Glutamatergic neuron (in vitro differentiated cells): ENCODE measurements around the gene FAM174B. TPM values are rescaled to one million over a fixed set of nuclear protein-coding genes. Genes with fewer than 3 reads are reported as not detected.

Experiments
- DNase-seq: peaks from one replicate; pipeline ENCODE4 v3.0.0; 2022
- H3K27ac Mint-ChIP-seq: one replicate; pipeline ENCODE4 v1.8.0; 2020; ENCODE audit warnings: mild to moderate bottlenecking, mixed read lengths, inconsistent platforms; ENCODE audit not compliant: unreplicated experiment
- H3K27me3 Mint-ChIP-seq: one replicate; pipeline ENCODE4 v1.8.0; 2020; ENCODE audit warnings: mild to moderate bottlenecking, moderate library complexity, mixed read lengths, inconsistent platforms; ENCODE audit not compliant: unreplicated experiment
- H3K36me3 Mint-ChIP-seq: one replicate; pipeline ENCODE4 v1.8.0; 2020; ENCODE audit warnings: mild to moderate bottlenecking, mixed read lengths, inconsistent platforms; ENCODE audit not compliant: unreplicated experiment
- H3K4me1 Mint-ChIP-seq: one replicate; pipeline ENCODE4 v1.8.0; 2020; ENCODE audit warnings: mild to moderate bottlenecking, low read depth, mixed read lengths, inconsistent platforms; ENCODE audit not compliant: unreplicated experiment
- H3K4me3 Mint-ChIP-seq: one replicate; pipeline ENCODE4 v1.8.0; 2020; ENCODE audit warnings: mild to moderate bottlenecking, mixed read lengths, inconsistent platforms; ENCODE audit not compliant: unreplicated experiment
- H3K9me3 Mint-ChIP-seq: one replicate; pipeline ENCODE4 v1.8.0; 2020; ENCODE audit warnings: mild to moderate bottlenecking, moderate library complexity, mixed read lengths, inconsistent platforms; ENCODE audit not compliant: unreplicated experiment
- CTCF ChIP-seq: fragments of 200-600 bp; sonication (generic); IDR thresholded peaks from one replicate; pipeline ENCODE4 v1.5.0; 2021; ENCODE audit not compliant: partially characterized antibody, unreplicated experiment
- total RNA-seq: library from RNA; stranded (reverse); fragmentation: NEBNext Ultra II Directional; extraction: Animal tissue kit (Norgen Biotek cat#: 25700); gene quantifications from one replicate; pipeline ENCODE4 v1.2.1, GENCODE V29; 2021; ENCODE audit not compliant: unreplicated experiment

FAM174B gene
- total RNA-seq, 1 donor from 2014 or later, result 8.6 TPM

GRCh38 chr15:92666780-92667179 lies 11.2 kb upstream of the FAM174B start:
- Mint-ChIP-seq H3K36me3 (peaks cover 4% of the 10 kb centered on the region), H3K4me1 (peaks cover 30% of the 10 kb centered on the region), H3K27me3 (peaks cover 17% of the 10 kb centered on the region), H3K9me3 (peaks cover 10% of the 10 kb centered on the region), H3K4me3 (peak overlapping the region; percentile 44), H3K27ac (no peak overlapping the region)
- no peak for TF ChIP-seq CTCF
- DNase-seq, result no peak

- Mint-ChIP-seq H3K27me3 (peaks cover 10% of the 10 kb centered on the region), H3K9me3 (peaks cover 5% of the 10 kb centered on the region), H3K27ac (peak overlapping the region; percentile 5), H3K4me1 (peaks cover 21% of the 10 kb centered on the region), H3K4me3 (peak overlapping the region; percentile 34), H3K36me3 (peaks cover 4% of the 10 kb centered on the region)
- no peak for TF ChIP-seq CTCF
- no peak for DNase-seq
Measured at GRCh38 chr15:92665100-92665555, 9.6 kb upstream of the FAM174B start.

- H3K27ac Mint-ChIP-seq, result no peak overlapping the region
- H3K27me3 Mint-ChIP-seq, result peaks cover 10% of the 10 kb centered on the region
- peaks cover 21% of the 10 kb centered on the region for H3K4me1 Mint-ChIP-seq
- DNase-seq, result no peak
- TF ChIP-seq CTCF, result no peak
- H3K36me3 Mint-ChIP-seq, result peaks cover 4% of the 10 kb centered on the region
- H3K4me3 Mint-ChIP-seq, result no peak overlapping the region
- H3K9me3 Mint-ChIP-seq, result peaks cover 5% of the 10 kb centered on the region
Measured at GRCh38 chr15:92664178-92664900, 8.8 kb upstream of the FAM174B start.

- Mint-ChIP-seq H3K36me3 (peaks cover 4% of the 10 kb centered on the region), H3K4me3 (no peak overlapping the region), H3K27me3 (peaks cover 10% of the 10 kb centered on the region), H3K4me1 (peaks cover 20% of the 10 kb centered on the region), H3K9me3 (peaks cover 5% of the 10 kb centered on the region), H3K27ac (no peak overlapping the region)
- no peak for DNase-seq
- no peak for TF ChIP-seq CTCF
Measured at GRCh38 chr15:92663250-92663951, 7.8 kb upstream of the FAM174B start.

- Mint-ChIP-seq H3K4me3 (no peak overlapping the region), H3K4me1 (peaks cover 17% of the 10 kb centered on the region), H3K27ac (no peak overlapping the region), H3K36me3 (peaks cover 4% of the 10 kb centered on the region), H3K27me3 (peaks cover 10% of the 10 kb centered on the region), H3K9me3 (peaks cover 5% of the 10 kb centered on the region)
- no peak for DNase-seq
- no peak for TF ChIP-seq CTCF
Measured at GRCh38 chr15:92662762-92663161, 7.2 kb upstream of the FAM174B start.
